SJSA1 (cell line): ENCODE data around the gene PRKAR1B. TPM values are rescaled to one million over a fixed set of nuclear protein-coding genes. Genes with fewer than 3 reads are reported as not detected.

Experiments
- DNase-seq, 2 experiments: peaks; one replicate each; pipeline ENCODE4 v3.0.0-alpha.2; 2015 to 2020; ENCODE audit warnings: low spot score in 2 of 2, low read depth in 1 of 2
- H3K27ac ChIP-seq: fragments of 250-450 bp; sonication (Bioruptor Pico); 2 replicates; pipeline ENCODE4 v1.5.1; 2020; ENCODE audit warnings: mild to moderate bottlenecking, moderate library complexity
- H3K27me3 ChIP-seq: fragments of 250-450 bp; sonication (Bioruptor Pico); replicated peaks from 2 replicates; pipeline ENCODE4 v1.5.1; 2020; ENCODE audit warnings: mild to moderate bottlenecking, moderate library complexity
- H3K36me3 ChIP-seq: fragments of 250-450 bp; sonication (Bioruptor Pico); 2 replicates; pipeline ENCODE4 v1.5.1; 2020; ENCODE audit warnings: mild to moderate bottlenecking
- H3K4me1 ChIP-seq: fragments of 250-450 bp; sonication (Bioruptor Pico); replicated peaks from 2 replicates; pipeline ENCODE4 v1.6.1; 2021; ENCODE audit warnings: mild to moderate bottlenecking
- H3K4me3 ChIP-seq: fragments of 250-450 bp; sonication (Bioruptor Pico); 2 replicates; pipeline ENCODE4 v1.5.1; 2020; ENCODE audit warnings: mild to moderate bottlenecking
- H3K9me3 ChIP-seq: fragments of 250-450 bp; sonication (Bioruptor Pico); replicated peaks from 2 replicates; pipeline ENCODE4 v1.5.1; 2020; ENCODE audit warnings: mild to moderate bottlenecking
- total RNA-seq: library from RNA; depleted of rRNA; stranded (reverse); fragments of >200 nt; shearing (Covaris generic); gene quantifications from 2 replicates; pipeline ENCODE4 v1.2.3, GENCODE V29; 2014

The PRKAR1B gene
- total RNA-seq, 1 experiment from 2014 or later = 7.3 TPM

DNA sequence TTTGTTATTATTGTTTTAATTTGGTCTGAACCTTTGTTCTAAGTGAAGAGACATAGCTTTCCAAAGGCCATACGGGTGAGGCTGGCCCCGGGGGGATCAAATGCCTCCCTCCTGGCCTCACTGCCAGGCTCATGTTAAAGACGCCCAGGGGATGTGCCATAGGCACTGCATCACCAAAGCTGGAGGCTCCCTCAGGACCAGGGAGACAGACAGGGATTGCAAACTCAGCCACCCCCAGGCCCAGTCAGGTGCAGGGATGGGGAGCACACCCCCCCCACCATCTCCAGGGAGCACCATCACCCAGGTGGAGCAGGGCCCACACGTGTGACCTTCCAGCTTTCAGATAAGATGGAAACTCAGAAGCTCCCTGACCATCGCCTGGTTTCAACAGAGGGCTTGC is 96.5 kb downstream of the PRKAR1B start:
- H3K27me3 ChIP-seq = no peaks in the 10 kb centered on the region
- no peak overlapping the region for H3K4me3 ChIP-seq
- no peaks in the 10 kb centered on the region for H3K36me3 ChIP-seq
- no peaks in the 10 kb centered on the region for H3K9me3 ChIP-seq
- H3K4me1 ChIP-seq = no peaks in the 10 kb centered on the region
- H3K27ac ChIP-seq = no peak overlapping the region
- DNase-seq = no peak

- Histone ChIP-seq H3K4me1 (no peaks in the 10 kb centered on the region), H3K9me3 (no peaks in the 10 kb centered on the region), H3K4me3 (no peak overlapping the region), H3K36me3 (no peaks in the 10 kb centered on the region), H3K27me3 (no peaks in the 10 kb centered on the region), H3K27ac (no peak overlapping the region)
- no peak for DNase-seq
These were observed 97.0 kb downstream of the PRKAR1B start for GRCh38 chr7:630111-630511.

DNA sequence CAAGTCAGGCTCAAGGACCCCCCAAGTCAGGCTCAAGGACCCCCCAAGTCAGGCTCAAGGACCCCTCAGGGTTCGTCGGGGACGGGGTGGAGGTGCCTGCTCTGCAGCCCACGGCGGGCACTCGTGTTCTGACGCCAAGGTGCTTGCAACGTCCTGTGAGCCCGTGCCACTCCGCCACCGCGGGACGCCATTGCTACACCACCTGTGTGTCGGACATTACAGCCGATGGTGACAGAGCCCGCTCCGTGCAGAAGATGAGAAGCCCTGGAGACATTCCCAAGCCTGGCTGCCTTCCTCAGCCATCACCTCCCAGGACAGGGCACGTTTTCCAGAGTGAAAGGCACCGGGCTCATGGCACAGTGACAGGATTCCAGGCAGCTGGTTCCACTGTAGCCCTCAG is 98.3 kb downstream of the PRKAR1B start:
- DNase-seq = no peak
- no peak overlapping the region for H3K4me3 ChIP-seq
- H3K9me3 ChIP-seq = no peaks in the 10 kb centered on the region
- H3K4me1 ChIP-seq = no peaks in the 10 kb centered on the region
- H3K27ac ChIP-seq = no peak overlapping the region
- H3K27me3 ChIP-seq = no peaks in the 10 kb centered on the region
- no peaks in the 10 kb centered on the region for H3K36me3 ChIP-seq

DNA sequence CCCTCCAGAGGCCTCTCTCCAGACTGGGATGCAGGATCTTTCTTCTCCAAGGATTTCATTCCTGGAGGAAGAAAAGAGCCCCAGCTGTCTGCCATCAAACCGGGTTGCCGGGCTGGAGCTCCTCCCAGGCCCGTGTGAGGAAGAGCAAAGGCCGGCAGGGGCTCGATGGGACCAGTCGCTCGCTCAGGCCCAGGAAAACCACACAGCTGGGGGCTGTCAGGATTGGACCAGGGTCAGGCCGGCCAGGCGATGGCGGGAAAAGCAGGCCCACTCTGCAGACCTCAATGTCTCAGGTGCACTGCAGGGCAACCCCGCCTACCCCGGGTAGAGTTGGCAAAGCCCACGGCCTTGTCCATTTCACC is 98.7 kb downstream of the PRKAR1B start:
- no peak overlapping the region for H3K4me3 ChIP-seq
- no peaks in the 10 kb centered on the region for H3K27me3 ChIP-seq
- H3K27ac ChIP-seq = no peak overlapping the region
- DNase-seq = no peak
- no peaks in the 10 kb centered on the region for H3K36me3 ChIP-seq
- H3K4me1 ChIP-seq = no peaks in the 10 kb centered on the region
- no peaks in the 10 kb centered on the region for H3K9me3 ChIP-seq

GRCh38 chr7:627661-628401 is 99.2 kb downstream of the PRKAR1B start:
- no peaks in the 10 kb centered on the region for H3K4me1 ChIP-seq
- no peaks in the 10 kb centered on the region for H3K27me3 ChIP-seq
- no peaks in the 10 kb centered on the region for H3K36me3 ChIP-seq
- H3K9me3 ChIP-seq = no peaks in the 10 kb centered on the region
- DNase-seq = no peak
- no peak overlapping the region for H3K4me3 ChIP-seq
- H3K27ac ChIP-seq = no peak overlapping the region

GRCh38 chr7:625376-625971 is 101.6 kb downstream of the PRKAR1B start:
- no peaks in the 10 kb centered on the region for H3K36me3 ChIP-seq
- no peaks in the 10 kb centered on the region for H3K4me1 ChIP-seq
- peaks cover 11% of the 10 kb centered on the region for H3K9me3 ChIP-seq
- H3K27ac ChIP-seq = no peak overlapping the region
- DNase-seq = no peak
- no peak overlapping the region for H3K4me3 ChIP-seq
- no peaks in the 10 kb centered on the region for H3K27me3 ChIP-seq

- no peak for DNase-seq
- no peak overlapping the region for H3K4me3 ChIP-seq
- H3K4me1 ChIP-seq = peaks cover 4% of the 10 kb centered on the region; the same call in 1 of the 2 replicates
- H3K27ac ChIP-seq = no peak overlapping the region
- no peaks in the 10 kb centered on the region for H3K27me3 ChIP-seq
- no peaks in the 10 kb centered on the region for H3K36me3 ChIP-seq
- peaks cover 16% of the 10 kb centered on the region for H3K9me3 ChIP-seq
These were observed 103.6 kb downstream of the PRKAR1B start for GRCh38 chr7:623464-623863.

GRCh38 chr7:621572-622285 is 105.4 kb downstream of the PRKAR1B start:
- H3K4me3 ChIP-seq = no peak overlapping the region
- H3K9me3 ChIP-seq = peaks cover 16% of the 10 kb centered on the region
- no peaks in the 10 kb centered on the region for H3K27me3 ChIP-seq
- H3K27ac ChIP-seq = no peak overlapping the region
- DNase-seq = no peak
- H3K4me1 ChIP-seq = peaks cover 4% of the 10 kb centered on the region; the same call in 1 of the 2 replicates
- no peaks in the 10 kb centered on the region for H3K36me3 ChIP-seq

- no peak for DNase-seq
- peaks cover 4% of the 10 kb centered on the region; the same call in 1 of the 2 replicates for H3K4me1 ChIP-seq
These were observed 106.2 kb downstream of the PRKAR1B start for GRCh38 chr7:620885-621284.

DNA sequence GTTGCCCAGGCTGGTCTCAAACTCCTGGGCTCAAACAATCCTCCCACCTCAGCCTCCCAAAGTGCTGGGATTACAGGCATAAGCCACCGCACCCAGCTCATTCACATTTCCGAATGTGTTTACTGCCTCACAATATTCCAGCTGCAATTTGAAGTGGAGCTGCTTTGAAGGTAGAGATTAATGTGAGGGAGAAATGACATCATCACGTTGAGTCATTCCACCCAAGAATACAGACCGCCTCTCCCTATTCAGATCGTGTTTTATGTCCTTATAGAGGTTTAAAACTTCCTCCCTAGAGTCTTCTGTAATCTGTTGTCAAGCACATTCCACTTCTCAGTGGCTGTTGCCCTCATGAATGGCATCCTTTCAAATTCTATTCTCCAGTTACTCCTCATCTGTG is 107.0 kb downstream of the PRKAR1B start:
- Histone ChIP-seq H3K36me3 (no peaks in the 10 kb centered on the region), H3K27me3 (no peaks in the 10 kb centered on the region), H3K4me3 (no peak overlapping the region), H3K9me3 (peaks cover 16% of the 10 kb centered on the region), H3K27ac (no peak overlapping the region), H3K4me1 (peaks cover 4% of the 10 kb centered on the region; the same call in 1 of the 2 replicates)
- DNase-seq = peak in 1 of 2 experiments; percentile 28

More at GRCh38 chr7:620885-621284, 106.2 kb downstream of the PRKAR1B start:
- no peak overlapping the region for H3K4me3 ChIP-seq
- H3K27ac ChIP-seq = no peak overlapping the region
- no peaks in the 10 kb centered on the region for H3K36me3 ChIP-seq
- H3K27me3 ChIP-seq = no peaks in the 10 kb centered on the region
- H3K9me3 ChIP-seq = peaks cover 16% of the 10 kb centered on the region

GRCh38 chr7:619368-619840 is 107.7 kb downstream of the PRKAR1B start:
- Histone ChIP-seq H3K4me1 (peaks cover 4% of the 10 kb centered on the region; the same call in 1 of the 2 replicates), H3K9me3 (peaks cover 16% of the 10 kb centered on the region), H3K27me3 (no peaks in the 10 kb centered on the region), H3K27ac (no peak overlapping the region), H3K36me3 (no peaks in the 10 kb centered on the region), H3K4me3 (no peak overlapping the region)
- DNase-seq = no peak

GRCh38 chr7:618539-619367 is 108.3 kb downstream of the PRKAR1B start:
- H3K27ac ChIP-seq = no peak overlapping the region
- no peaks in the 10 kb centered on the region for H3K27me3 ChIP-seq
- DNase-seq = no peak
- H3K4me1 ChIP-seq = peaks cover 4% of the 10 kb centered on the region; the same call in 1 of the 2 replicates
- no peak overlapping the region for H3K4me3 ChIP-seq
- H3K9me3 ChIP-seq = peaks cover 16% of the 10 kb centered on the region
- H3K36me3 ChIP-seq = no peaks in the 10 kb centered on the region
